ENCODE measurements around the gene SNAPC2. TPM values are rescaled to one million over a fixed set of nuclear protein-coding genes. Genes with fewer than 3 reads are reported as not detected.

The SNAPC2 gene
- polyA plus RNA-seq, 1 donor from 2014 or later: 19.0 TPM

DNA sequence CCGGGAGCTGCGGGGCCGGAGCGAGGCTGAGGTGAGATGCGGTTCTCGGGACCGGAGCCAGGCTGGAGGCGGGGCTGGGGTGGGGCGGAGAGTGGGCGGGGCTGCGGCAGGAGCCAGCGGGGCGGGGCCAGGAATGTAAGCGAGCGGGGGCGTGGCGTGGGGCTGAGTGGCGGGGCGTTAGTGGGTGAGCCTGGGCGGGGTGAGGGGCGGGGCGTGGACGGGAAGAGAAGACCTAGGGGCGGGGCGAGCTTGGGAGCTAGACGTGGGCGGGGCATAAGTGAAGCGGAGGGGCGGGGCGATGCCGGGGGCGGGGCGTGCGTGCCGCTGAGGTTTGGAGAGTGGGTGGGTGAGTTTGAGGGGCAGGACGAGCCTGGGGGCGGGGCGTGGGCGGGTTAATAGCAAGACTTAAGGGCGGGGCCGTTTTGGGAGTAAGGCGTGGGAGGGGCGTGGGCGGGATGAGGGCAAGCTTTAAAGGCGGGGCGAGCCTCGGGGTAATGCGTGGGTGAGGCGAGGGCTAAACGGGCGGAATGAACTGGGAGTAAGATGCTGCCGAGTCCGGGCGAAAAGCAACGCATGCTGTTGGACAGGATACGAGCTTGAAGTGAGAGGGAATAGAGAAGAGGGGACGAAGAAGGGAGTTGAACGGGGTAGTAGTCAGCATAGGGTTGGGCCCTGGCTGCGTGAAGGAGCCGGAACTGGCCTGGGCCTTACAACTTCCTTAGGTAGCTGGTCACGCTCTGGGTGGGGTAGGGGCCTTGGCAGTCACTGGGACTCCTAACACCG lies 572 bp downstream of the SNAPC2 start:
- Mint-ChIP-seq H3K9me3 (peaks cover 0 to 2% (median 0%) of the 10 kb centered on the region in 3 donors), H3K27me3 (peaks cover 16% of the 10 kb centered on the region), H3K27ac (peak overlapping the region; percentile 90 to 94 (median 91)), H3K4me1 (peaks cover 13 to 21% (median 15%) of the 10 kb centered on the region in 3 donors), H3K4me3 (peak overlapping the region; percentile 82 to 96 (median 94)), H3K36me3 (no peaks in the 10 kb centered on the region)

DNA sequence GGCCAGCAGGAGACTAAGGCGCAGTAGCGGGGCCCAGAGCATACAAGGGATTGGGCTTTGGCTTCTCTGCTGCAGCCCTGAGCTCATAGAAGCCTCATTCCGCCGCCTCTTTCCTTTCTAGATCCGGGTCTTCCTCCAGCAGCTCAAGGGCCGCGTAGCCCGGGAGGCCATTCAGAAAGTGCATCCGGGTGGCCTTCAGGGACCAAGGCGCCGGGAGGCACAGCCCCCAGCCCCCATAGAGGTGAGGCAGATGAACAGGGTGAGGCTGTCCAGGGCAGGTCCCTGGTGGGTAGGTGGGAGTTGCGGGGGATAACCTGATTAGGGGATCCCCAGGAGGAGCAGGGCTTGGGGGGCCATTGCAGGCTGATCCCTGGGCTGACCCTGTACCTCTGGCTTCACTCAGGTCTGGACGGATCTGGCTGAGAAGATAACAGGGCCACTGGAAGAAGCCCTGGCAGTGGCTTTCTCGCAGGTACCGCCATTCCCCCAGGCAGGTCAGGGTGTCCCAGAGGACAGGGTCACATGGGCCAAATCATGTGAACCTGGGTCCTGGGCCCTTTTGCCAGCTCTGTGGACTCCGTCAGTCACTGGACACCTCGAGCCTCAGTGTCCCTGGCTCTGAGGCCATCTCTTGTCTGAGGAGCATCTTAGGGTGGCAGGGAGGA lies 1.3 kb downstream of the SNAPC2 start:
- H3K27me3 Mint-ChIP-seq: peaks cover 14% of the 10 kb centered on the region
- H3K9me3 Mint-ChIP-seq: peaks cover 0 to 2% (median 0%) of the 10 kb centered on the region in 3 donors
- H3K4me1 Mint-ChIP-seq: peaks cover 11 to 18% (median 15%) of the 10 kb centered on the region in 3 donors
- peak overlapping the region; percentile 90 to 94 (median 91) for H3K27ac Mint-ChIP-seq
- H3K36me3 Mint-ChIP-seq: no peaks in the 10 kb centered on the region
- H3K4me3 Mint-ChIP-seq: peak overlapping the region; percentile 82 to 96 (median 94)

DNA sequence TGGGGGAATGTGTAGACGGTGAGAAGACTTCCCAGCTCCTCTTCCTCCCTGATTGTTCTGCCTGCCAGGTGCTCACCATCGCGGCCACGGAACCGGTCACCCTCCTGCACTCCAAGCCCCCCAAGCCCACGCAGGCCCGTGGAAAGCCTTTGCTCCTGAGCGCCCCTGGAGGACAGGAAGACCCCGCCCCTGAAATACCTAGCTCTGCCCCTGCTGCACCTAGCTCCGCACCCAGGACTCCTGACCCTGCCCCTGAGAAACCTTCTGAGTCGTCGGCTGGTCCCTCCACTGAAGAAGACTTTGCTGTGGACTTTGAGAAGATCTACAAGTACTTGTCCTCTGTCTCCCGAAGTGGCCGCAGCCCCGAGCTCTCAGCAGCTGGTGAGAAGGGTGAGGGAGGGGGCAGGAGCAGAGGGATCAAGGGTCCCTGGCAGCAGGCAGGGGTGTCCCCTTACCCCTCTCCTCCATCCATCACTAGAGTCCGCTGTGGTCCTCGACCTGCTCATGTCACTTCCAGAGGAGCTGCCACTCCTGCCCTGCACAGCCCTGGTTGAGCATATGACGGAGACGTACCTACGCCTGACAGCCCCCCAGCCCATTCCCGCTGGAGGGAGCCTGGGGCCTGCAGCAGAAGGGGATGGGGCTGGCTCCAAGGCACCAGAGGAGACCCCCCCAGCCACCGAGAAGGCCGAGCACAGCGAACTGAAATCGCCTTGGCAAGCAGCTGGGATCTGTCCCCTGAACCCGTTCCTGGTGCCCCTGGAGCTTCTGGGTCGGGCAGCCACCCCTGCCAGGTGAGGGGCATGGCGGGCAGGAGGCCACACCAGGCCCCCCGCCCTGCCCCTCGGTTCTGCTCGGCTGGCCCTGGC lies 2.1 kb downstream of the SNAPC2 start:
- no peaks in the 10 kb centered on the region for H3K36me3 Mint-ChIP-seq
- H3K27ac Mint-ChIP-seq: peak overlapping the region in 1 of 3 donors; percentile 90
- H3K9me3 Mint-ChIP-seq: peaks cover 0 to 2% (median 0%) of the 10 kb centered on the region in 3 donors
- H3K4me1 Mint-ChIP-seq: peaks cover 11 to 18% (median 15%) of the 10 kb centered on the region in 3 donors
- peak overlapping the region in 3 of 4 donors; percentile 47 to 58 (median 54) for H3K4me3 Mint-ChIP-seq
- H3K27me3 Mint-ChIP-seq: peaks cover 14% of the 10 kb centered on the region

GRCh38 chr19:7922836-7923195 lies 2.7 kb downstream of the SNAPC2 start:
- peaks cover 14% of the 10 kb centered on the region for H3K27me3 Mint-ChIP-seq
- no peak overlapping the region for H3K27ac Mint-ChIP-seq
- H3K4me3 Mint-ChIP-seq: peak overlapping the region in 1 of 4 donors; percentile 38
- H3K36me3 Mint-ChIP-seq: no peaks in the 10 kb centered on the region
- peaks cover 0 to 2% (median 0%) of the 10 kb centered on the region in 3 donors for H3K9me3 Mint-ChIP-seq
- H3K4me1 Mint-ChIP-seq: peaks cover 11 to 17% (median 15%) of the 10 kb centered on the region in 3 donors

- peak overlapping the region in 1 of 4 donors; percentile 38 for H3K4me3 Mint-ChIP-seq
These were observed 3.4 kb downstream of the SNAPC2 start for GRCh38 chr19:7923295-7924191.

GRCh38 chr19:7924241-7924640 lies 4.1 kb downstream of the SNAPC2 start:
- Mint-ChIP-seq H3K27ac (peak overlapping the region in 1 of 3 donors; percentile 64), H3K9me3 (peaks cover 0 to 2% (median 0%) of the 10 kb centered on the region in 3 donors), H3K4me3 (peak overlapping the region; percentile 10 to 74 (median 40)), H3K27me3 (peaks cover 7% of the 10 kb centered on the region), H3K4me1 (peaks cover 11 to 16% (median 12%) of the 10 kb centered on the region in 3 donors), H3K36me3 (peaks cover 4% of the 10 kb centered on the region)

More at GRCh38 chr19:7923295-7924191, 3.4 kb downstream of the SNAPC2 start:
- peaks cover 11 to 15% (median 12%) of the 10 kb centered on the region in 3 donors for H3K4me1 Mint-ChIP-seq
- peaks cover 7% of the 10 kb centered on the region for H3K27me3 Mint-ChIP-seq
- peaks cover 0 to 2% (median 0%) of the 10 kb centered on the region in 3 donors for H3K9me3 Mint-ChIP-seq
- H3K27ac Mint-ChIP-seq: peak overlapping the region in 1 of 3 donors; percentile 64
- peaks cover 4% of the 10 kb centered on the region for H3K36me3 Mint-ChIP-seq

DNA sequence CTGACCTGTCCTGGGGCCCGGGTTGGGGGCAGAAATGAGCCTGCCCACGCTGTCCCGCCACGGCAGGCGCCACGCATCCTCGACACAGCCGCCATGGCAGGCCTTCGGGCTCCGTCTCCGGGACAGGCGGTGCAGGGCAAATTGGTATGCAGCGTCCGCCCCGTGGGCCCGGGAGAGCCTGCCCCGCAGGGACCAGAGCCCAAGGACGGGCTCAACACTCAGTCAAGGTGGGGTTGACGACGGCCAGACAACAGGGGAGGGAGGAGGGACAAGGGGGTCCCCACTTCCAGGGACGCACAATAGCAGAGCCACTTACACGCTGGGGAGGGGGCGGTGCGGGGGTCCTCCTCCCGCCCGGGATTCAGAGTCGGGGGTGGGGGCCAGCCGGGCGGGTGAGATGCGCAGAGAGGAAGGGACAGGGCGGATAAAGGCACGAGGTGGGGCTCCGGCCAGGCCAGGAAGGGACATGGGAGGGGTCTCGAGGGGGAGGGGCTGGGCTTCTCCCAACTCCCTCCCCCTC lies 4.6 kb downstream of the SNAPC2 start:
- peaks cover 5% of the 10 kb centered on the region for H3K27me3 Mint-ChIP-seq
- peaks cover 4% of the 10 kb centered on the region for H3K36me3 Mint-ChIP-seq
- peaks cover 10 to 13% (median 10%) of the 10 kb centered on the region in 3 donors for H3K4me1 Mint-ChIP-seq
- peak overlapping the region in 3 of 4 donors; percentile 12 to 71 (median 68) for H3K4me3 Mint-ChIP-seq
- peak overlapping the region in 1 of 3 donors; percentile 64 for H3K27ac Mint-ChIP-seq
- peaks cover 0 to under 1% (median 0%) of the 10 kb centered on the region in 3 donors for H3K9me3 Mint-ChIP-seq

GRCh38 chr19:7925171-7925851 lies 5.2 kb downstream of the SNAPC2 start:
- H3K27me3 Mint-ChIP-seq: peaks cover 1% of the 10 kb centered on the region
- H3K36me3 Mint-ChIP-seq: peaks cover 4% of the 10 kb centered on the region
- peak overlapping the region in 2 of 3 donors; percentile 36 to 90 for H3K27ac Mint-ChIP-seq
- H3K9me3 Mint-ChIP-seq: no peaks in the 10 kb centered on the region
- H3K4me3 Mint-ChIP-seq: peak overlapping the region; percentile 12 to 93 (median 85)
- H3K4me1 Mint-ChIP-seq: peaks cover 6 to 7% (median 7%) of the 10 kb centered on the region in 3 donors

DNA sequence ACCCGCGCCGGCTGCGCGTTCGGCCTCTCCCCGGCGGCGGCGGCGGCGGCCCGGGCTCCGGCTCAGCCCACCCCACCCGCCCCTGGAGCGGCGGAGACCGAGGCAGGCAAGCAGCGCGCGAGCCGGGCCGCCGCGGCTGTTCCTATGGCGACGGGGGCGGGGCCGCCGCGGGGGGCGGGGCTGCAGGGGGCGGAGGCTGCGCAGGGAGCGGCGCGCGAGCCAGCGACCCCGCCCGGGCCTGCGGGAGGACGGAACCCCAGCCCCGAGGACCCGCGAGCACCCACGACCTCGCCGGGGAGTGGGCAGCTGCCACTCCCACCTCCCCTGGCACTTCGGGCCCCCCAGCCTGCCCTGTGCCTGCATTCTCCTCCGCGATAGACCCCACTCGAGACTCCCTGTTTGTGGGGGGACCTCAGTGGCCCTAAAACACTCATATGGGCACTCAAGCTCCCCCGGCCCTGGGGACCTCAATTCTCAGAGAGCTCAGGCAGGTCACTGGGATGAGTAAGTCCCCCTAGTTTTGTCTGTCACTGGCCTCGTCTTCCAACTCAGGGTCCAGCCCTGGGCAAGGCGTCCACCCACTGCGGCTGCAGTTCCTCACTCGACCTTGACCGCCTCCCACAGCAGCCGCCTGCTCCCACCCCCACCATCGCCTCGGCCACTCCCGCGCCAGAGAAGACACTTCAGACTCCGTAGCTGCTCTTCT lies 6.0 kb downstream of the SNAPC2 start, which contains the start of gene CTXN1:
Gene CTXN1, minus strand, starts transcription at position 115 of the 706 bp plus-strand sequence. CDS start 597 bp downstream, outside the sequence.
- Mint-ChIP-seq H3K4me1 (peaks cover 3 to 7% (median 3%) of the 10 kb centered on the region in 3 donors), H3K9me3 (no peaks in the 10 kb centered on the region), H3K27me3 (peaks cover 1% of the 10 kb centered on the region), H3K36me3 (peaks cover 4% of the 10 kb centered on the region), H3K4me3 (peak within 1 kb of the TSS; percentile 53 to 93 (median 85)), H3K27ac (peak within 1 kb of the TSS in 2 of 3 donors; percentile 36 to 90)

- Mint-ChIP-seq H3K4me3 (peak overlapping the region in 3 of 4 donors; percentile 3 to 53 (median 52)), H3K36me3 (peaks cover 4% of the 10 kb centered on the region), H3K27me3 (peaks cover 1% of the 10 kb centered on the region), H3K27ac (peak overlapping the region; percentile 23 to 73 (median 46)), H3K4me1 (peaks cover 3 to 7% (median 3%) of the 10 kb centered on the region in 3 donors), H3K9me3 (no peaks in the 10 kb centered on the region)
These were observed 6.8 kb downstream of the SNAPC2 start for GRCh38 chr19:7926727-7927604.

- Mint-ChIP-seq H3K4me3 (peak overlapping the region; percentile 9 to 85 (median 34)), H3K27me3 (peaks cover 1% of the 10 kb centered on the region), H3K9me3 (no peaks in the 10 kb centered on the region), H3K36me3 (peaks cover 4% of the 10 kb centered on the region), H3K4me1 (peaks cover 1 to 7% (median 3%) of the 10 kb centered on the region in 3 donors), H3K27ac (peak overlapping the region; percentile 23 to 76 (median 53))
These were observed 7.6 kb downstream of the SNAPC2 start for GRCh38 chr19:7927605-7928333.
